ENCODE measurements around the gene FYCO1.

The FYCO1 gene

GRCh38 chr3:45992133-45992729 is 3.4 kb downstream of the FYCO1 start:
- H3K36me3 ChIP-seq (ENCODE audit: insufficient read depth, low read length), result no peaks in the 10 kb centered on the region
- H3K79me2 ChIP-seq (ENCODE audit: control insufficient read depth, insufficient read depth, low read length, unreplicated experiment), result peaks cover 38% of the 10 kb centered on the region
- no peak overlapping the region for H3K27ac ChIP-seq (ENCODE audit: low read depth, low read length)
- no peak overlapping the region for H2AFZ ChIP-seq (ENCODE audit: low read length, unreplicated experiment)
- H3K27me3 ChIP-seq (ENCODE audit: insufficient read depth, low read length), result no peaks in the 10 kb centered on the region
- H3K4me1 ChIP-seq (ENCODE audit: control insufficient read depth, insufficient read depth, low read length, unreplicated experiment), result peaks cover 46% of the 10 kb centered on the region
- no peak overlapping the region for H3K4me3 ChIP-seq (ENCODE audit: low read depth, low read length)

DNA sequence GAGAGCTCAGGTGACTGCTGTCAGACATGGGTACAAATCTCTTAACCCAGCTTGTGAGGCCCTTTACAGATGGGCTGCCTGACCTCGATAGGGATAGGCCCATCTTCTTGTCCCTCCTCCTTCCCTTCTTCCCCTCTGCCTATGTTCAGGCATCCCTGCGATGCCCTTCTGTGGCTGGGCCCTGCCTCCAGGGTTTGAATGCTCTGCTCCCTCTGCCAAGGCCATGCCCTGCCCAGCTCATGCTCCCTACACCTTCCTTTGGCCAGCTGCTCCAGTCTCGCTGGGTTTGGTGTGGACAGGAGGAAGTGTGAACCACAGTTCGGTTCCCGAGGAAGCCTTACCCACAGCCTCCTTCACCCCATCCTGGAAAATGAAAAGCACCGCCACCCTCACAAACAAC is 4.3 kb downstream of the FYCO1 start:
- H3K27me3 ChIP-seq (ENCODE audit: insufficient read depth, low read length), result no peaks in the 10 kb centered on the region
- H3K79me2 ChIP-seq (ENCODE audit: control insufficient read depth, insufficient read depth, low read length, unreplicated experiment), result peaks cover 46% of the 10 kb centered on the region
- H3K27ac ChIP-seq (ENCODE audit: low read depth, low read length), result no peak overlapping the region
- H3K4me3 ChIP-seq (ENCODE audit: low read depth, low read length), result no peak overlapping the region
- H3K4me1 ChIP-seq (ENCODE audit: control insufficient read depth, insufficient read depth, low read length, unreplicated experiment), result peaks cover 50% of the 10 kb centered on the region
- no peaks in the 10 kb centered on the region for H3K36me3 ChIP-seq (ENCODE audit: insufficient read depth, low read length)
- H2AFZ ChIP-seq (ENCODE audit: low read length, unreplicated experiment), result no peak overlapping the region

GRCh38 chr3:45990181-45990580 is 5.4 kb downstream of the FYCO1 start:
- H3K27me3 ChIP-seq (ENCODE audit: insufficient read depth, low read length), result no peaks in the 10 kb centered on the region
- H2AFZ ChIP-seq (ENCODE audit: low read length, unreplicated experiment), result no peak overlapping the region
- H3K79me2 ChIP-seq (ENCODE audit: control insufficient read depth, insufficient read depth, low read length, unreplicated experiment), result peaks cover 45% of the 10 kb centered on the region
- H3K4me3 ChIP-seq (ENCODE audit: low read depth, low read length), result no peak overlapping the region
- H3K36me3 ChIP-seq (ENCODE audit: insufficient read depth, low read length), result no peaks in the 10 kb centered on the region
- H3K4me1 ChIP-seq (ENCODE audit: control insufficient read depth, insufficient read depth, low read length, unreplicated experiment), result peaks cover 55% of the 10 kb centered on the region
- no peak overlapping the region for H3K27ac ChIP-seq (ENCODE audit: low read depth, low read length)

GRCh38 chr3:45988804-45989203 is 6.8 kb downstream of the FYCO1 start:
- no peak overlapping the region for H2AFZ ChIP-seq (ENCODE audit: low read length, unreplicated experiment)
- H3K4me3 ChIP-seq (ENCODE audit: low read depth, low read length), result no peak overlapping the region
- no peaks in the 10 kb centered on the region for H3K27me3 ChIP-seq (ENCODE audit: insufficient read depth, low read length)
- peaks cover 40% of the 10 kb centered on the region for H3K79me2 ChIP-seq (ENCODE audit: control insufficient read depth, insufficient read depth, low read length, unreplicated experiment)
- H3K27ac ChIP-seq (ENCODE audit: low read depth, low read length), result peak overlapping the region; percentile 55
- peaks cover 50% of the 10 kb centered on the region for H3K4me1 ChIP-seq (ENCODE audit: control insufficient read depth, insufficient read depth, low read length, unreplicated experiment)
- H3K36me3 ChIP-seq (ENCODE audit: insufficient read depth, low read length), result no peaks in the 10 kb centered on the region

- Histone ChIP-seq H3K36me3 (ENCODE audit: insufficient read depth, low read length) (0 out of 2 replicates have a peak, but pooled peaks cover 2% of the 10 kb centered on the region), H3K27ac (ENCODE audit: low read depth, low read length) (peak overlapping the region; percentile 55), H3K4me1 (ENCODE audit: control insufficient read depth, insufficient read depth, low read length, unreplicated experiment) (peaks cover 46% of the 10 kb centered on the region), H3K4me3 (ENCODE audit: low read depth, low read length) (no peak overlapping the region), H3K79me2 (ENCODE audit: control insufficient read depth, insufficient read depth, low read length, unreplicated experiment) (peaks cover 35% of the 10 kb centered on the region), H3K27me3 (ENCODE audit: insufficient read depth, low read length) (no peaks in the 10 kb centered on the region), H2AFZ (ENCODE audit: low read length, unreplicated experiment) (no peak overlapping the region)
Measured at GRCh38 chr3:45988362-45988761, 7.3 kb downstream of the FYCO1 start.

GRCh38 chr3:45987368-45988291 is 8.0 kb downstream of the FYCO1 start:
- Histone ChIP-seq H3K27me3 (ENCODE audit: insufficient read depth, low read length) (no peaks in the 10 kb centered on the region), H3K79me2 (ENCODE audit: control insufficient read depth, insufficient read depth, low read length, unreplicated experiment) (peaks cover 35% of the 10 kb centered on the region), H3K4me1 (ENCODE audit: control insufficient read depth, insufficient read depth, low read length, unreplicated experiment) (peaks cover 44% of the 10 kb centered on the region), H2AFZ (ENCODE audit: low read length, unreplicated experiment) (no peak overlapping the region), H3K27ac (ENCODE audit: low read depth, low read length) (peak overlapping the region; percentile 83), H3K36me3 (ENCODE audit: insufficient read depth, low read length) (0 out of 2 replicates have a peak, but pooled peaks cover 7% of the 10 kb centered on the region), H3K4me3 (ENCODE audit: low read depth, low read length) (no peak overlapping the region)

DNA sequence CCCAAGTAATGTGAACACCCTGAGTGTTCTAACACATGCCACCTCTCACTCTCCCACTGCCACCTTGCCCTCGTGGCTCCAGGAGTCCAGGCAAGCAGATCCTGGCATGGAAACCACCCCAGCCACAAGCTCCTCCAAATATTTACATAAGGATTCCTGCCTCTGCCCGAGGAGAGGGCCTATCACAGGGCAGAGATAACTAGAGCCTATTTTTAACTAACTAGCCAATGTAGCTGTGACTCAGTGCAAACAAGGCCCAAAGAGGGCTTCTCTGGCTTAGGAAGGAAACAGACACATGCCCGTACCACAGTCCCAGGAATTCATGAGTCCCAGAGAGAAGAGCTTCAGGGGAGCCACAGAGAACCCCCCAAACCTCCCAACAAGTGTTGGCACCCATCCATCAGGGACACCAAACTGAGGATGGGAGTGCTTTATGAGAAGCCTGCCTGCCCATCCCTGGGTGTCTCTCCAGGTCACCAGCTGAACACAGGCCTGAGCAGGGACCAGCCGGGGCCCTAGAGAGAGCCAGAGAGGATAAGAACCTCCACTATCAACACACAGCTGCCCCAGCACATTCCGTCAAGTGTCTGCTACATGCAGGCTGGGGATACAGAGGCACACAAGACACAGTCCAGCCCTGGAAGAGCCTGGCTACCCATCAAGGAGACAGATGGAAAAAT is 9.2 kb downstream of the FYCO1 start:
- Histone ChIP-seq H3K27ac (ENCODE audit: low read depth, low read length) (peak overlapping the region; percentile 83), H3K4me3 (ENCODE audit: low read depth, low read length) (no peak overlapping the region), H3K36me3 (ENCODE audit: insufficient read depth, low read length) (0 out of 2 replicates have a peak, but pooled peaks cover 7% of the 10 kb centered on the region), H3K4me1 (ENCODE audit: control insufficient read depth, insufficient read depth, low read length, unreplicated experiment) (peaks cover 49% of the 10 kb centered on the region), H3K79me2 (ENCODE audit: control insufficient read depth, insufficient read depth, low read length, unreplicated experiment) (peaks cover 35% of the 10 kb centered on the region), H2AFZ (ENCODE audit: low read length, unreplicated experiment) (peak overlapping the region; percentile 56), H3K27me3 (ENCODE audit: insufficient read depth, low read length) (no peaks in the 10 kb centered on the region)

DNA sequence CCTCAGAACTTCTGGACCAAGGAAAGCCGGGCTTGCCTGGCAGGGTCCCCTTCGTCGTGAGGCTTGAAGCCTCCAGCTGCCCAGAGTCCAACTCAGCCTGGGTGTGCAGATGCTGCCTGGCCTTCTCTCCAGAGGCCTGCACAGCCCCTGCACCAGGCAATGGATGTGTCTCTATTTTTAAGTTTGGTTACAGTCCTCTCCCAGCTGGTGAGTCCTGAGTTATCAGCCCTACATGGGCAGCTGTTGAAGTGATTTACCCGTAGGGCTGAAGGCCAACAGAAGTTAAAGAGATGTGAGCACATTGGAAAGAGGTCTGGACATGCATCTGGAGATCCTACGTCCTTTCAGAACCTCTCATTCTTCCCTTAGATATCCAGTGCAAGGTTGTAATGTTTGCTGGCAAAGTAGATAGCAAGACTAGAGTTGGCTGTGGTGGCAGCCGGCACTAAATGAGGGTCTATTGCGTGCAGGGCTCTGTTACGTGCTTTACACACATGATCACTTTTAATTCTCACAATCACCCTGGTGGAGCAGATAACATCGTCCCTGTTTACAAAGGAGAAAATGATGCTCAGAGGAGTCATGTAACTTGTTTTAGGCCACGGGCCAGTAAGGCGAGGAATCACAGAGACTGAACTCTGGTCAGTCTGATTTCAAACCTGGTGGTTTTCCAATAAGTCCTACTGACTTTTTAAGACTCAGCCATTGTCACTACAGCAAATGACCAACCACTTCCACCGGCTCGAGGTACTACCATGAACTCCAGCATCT is 9.9 kb downstream of the FYCO1 start:
- H3K4me3 ChIP-seq (ENCODE audit: low read depth, low read length), result no peak overlapping the region
- 0 out of 2 replicates have a peak, but pooled peaks cover 7% of the 10 kb centered on the region for H3K36me3 ChIP-seq (ENCODE audit: insufficient read depth, low read length)
- peak overlapping the region; percentile 83 for H3K27ac ChIP-seq (ENCODE audit: low read depth, low read length)
- peaks cover 35% of the 10 kb centered on the region for H3K79me2 ChIP-seq (ENCODE audit: control insufficient read depth, insufficient read depth, low read length, unreplicated experiment)
- peaks cover 57% of the 10 kb centered on the region for H3K4me1 ChIP-seq (ENCODE audit: control insufficient read depth, insufficient read depth, low read length, unreplicated experiment)
- peak overlapping the region; percentile 39 for H2AFZ ChIP-seq (ENCODE audit: low read length, unreplicated experiment)
- H3K27me3 ChIP-seq (ENCODE audit: insufficient read depth, low read length), result no peaks in the 10 kb centered on the region

DNA sequence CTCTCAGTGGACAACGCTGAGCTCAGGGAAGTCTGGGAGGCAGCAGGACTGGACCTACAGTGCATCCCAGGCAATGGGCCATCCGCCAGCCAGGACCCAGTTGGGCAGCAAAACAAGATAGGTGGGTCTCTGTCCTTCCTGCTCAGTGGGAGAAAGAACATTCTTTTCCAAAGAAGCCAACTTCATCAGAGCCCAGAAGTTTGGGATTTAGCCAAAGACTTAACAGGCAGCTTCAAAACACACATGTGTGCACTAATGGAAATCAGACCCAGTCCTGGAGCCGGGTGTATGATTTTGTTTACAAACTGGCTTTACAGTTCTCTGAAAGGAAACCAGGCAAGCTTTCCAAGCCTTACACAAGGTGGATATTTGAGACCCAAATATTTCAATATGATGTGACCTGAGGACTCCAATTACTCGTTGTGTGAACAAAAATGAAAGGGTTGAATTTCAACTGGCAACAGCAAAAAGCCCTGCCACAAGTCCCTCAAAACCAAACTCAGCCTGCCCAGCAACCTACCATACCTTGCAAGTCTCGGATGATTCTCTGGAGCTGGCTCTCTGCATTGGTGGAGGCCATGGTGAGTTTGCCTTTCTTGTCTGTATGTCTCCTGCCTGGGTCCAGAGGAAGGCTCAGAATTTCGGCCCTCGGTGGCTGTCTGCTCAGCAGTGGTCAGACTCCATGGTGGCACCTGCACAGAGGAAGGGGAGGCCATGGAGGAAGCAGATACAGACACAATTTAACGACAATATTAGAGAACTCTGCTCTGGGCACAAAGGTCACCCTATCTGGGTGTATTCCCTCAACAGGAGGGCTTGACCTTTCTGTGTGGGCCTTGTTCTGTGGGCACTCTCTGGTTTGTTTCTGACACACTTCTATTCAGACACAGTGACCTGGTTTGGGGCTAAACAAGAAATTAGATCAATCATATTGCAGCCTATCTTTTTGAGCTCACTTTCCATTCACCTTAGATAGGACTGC is 11.0 kb downstream of the FYCO1 start:
- Histone ChIP-seq H3K36me3 (ENCODE audit: insufficient read depth, low read length) (peaks cover 8% of the 10 kb centered on the region; the same call in 1 of the 2 replicates), H3K4me3 (ENCODE audit: low read depth, low read length) (no peak overlapping the region), H3K79me2 (ENCODE audit: control insufficient read depth, insufficient read depth, low read length, unreplicated experiment) (peaks cover 34% of the 10 kb centered on the region), H3K27me3 (ENCODE audit: insufficient read depth, low read length) (no peaks in the 10 kb centered on the region), H3K27ac (ENCODE audit: low read depth, low read length) (no peak overlapping the region), H3K4me1 (ENCODE audit: control insufficient read depth, insufficient read depth, low read length, unreplicated experiment) (peaks cover 59% of the 10 kb centered on the region), H2AFZ (ENCODE audit: low read length, unreplicated experiment) (no peak overlapping the region)

Measured in ACC112 (cell line).